VCaP (cell line): ENCODE results near the gene RNF8.
"Not testable (repeated sequence)": the region's sequence is repeated elsewhere in the genome, so short reads cannot be mapped to it uniquely, and the experiment has no call there.

ENCODE experiments used
- H3K27ac ChIP-seq: fragments of 450-650 bp; 2 replicates; pipeline ENCODE4 v1.5.1; 2017
- TF ChIP-seq, protein P1 (sequence below): fragments of 450-650 bp; conservative IDR thresholded peaks from 2 replicates; pipeline ENCODE4 v1.5.1; 2017; ENCODE audit warnings: mild to moderate bottlenecking, moderate library complexity

RNF8 gene

DNA sequence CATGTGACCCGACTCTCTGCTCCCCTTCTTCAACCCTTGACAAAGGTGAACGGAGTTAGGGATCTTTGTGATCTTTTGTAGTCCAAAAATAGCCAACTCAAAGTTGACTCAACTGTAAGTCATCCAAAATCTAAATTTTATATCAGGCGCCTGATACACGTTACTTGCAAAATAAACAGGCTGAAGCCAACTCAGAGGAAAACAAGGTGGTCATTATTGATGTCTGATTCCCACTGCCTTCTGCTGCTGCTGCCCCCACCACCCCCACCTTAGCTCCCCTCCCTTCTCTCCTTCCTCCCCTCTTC is 13.2 kb upstream of the RNF8 start:
- TF ChIP-seq, protein P1, sequence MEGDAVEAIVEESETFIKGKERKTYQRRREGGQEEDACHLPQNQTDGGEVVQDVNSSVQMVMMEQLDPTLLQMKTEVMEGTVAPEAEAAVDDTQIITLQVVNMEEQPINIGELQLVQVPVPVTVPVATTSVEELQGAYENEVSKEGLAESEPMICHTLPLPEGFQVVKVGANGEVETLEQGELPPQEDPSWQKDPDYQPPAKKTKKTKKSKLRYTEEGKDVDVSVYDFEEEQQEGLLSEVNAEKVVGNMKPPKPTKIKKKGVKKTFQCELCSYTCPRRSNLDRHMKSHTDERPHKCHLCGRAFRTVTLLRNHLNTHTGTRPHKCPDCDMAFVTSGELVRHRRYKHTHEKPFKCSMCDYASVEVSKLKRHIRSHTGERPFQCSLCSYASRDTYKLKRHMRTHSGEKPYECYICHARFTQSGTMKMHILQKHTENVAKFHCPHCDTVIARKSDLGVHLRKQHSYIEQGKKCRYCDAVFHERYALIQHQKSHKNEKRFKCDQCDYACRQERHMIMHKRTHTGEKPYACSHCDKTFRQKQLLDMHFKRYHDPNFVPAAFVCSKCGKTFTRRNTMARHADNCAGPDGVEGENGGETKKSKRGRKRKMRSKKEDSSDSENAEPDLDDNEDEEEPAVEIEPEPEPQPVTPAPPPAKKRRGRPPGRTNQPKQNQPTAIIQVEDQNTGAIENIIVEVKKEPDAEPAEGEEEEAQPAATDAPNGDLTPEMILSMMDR, result no peak
- no peak overlapping the region for H3K27ac ChIP-seq

DNA sequence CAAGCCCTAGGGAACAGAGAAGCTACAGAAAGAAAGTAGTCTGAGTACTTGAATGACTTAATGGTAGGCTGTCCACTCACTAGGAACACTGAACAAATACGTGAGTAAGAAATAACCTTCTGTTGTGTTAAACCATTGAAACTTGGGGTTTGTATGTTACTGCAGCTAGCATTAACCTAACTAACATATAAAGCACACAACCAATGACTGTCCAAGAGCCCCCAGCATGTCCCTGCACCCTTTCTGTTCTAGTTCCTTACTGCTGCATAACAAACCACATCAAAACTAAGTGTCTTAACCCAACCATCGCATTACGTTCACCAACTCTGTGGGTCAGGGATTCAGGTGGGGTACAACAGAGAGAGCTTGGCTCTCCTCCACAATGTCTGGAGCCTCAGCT is 10.5 kb upstream of the RNF8 start:
- TF ChIP-seq, protein P1, result no peak
- H3K27ac ChIP-seq, result no peak overlapping the region

DNA sequence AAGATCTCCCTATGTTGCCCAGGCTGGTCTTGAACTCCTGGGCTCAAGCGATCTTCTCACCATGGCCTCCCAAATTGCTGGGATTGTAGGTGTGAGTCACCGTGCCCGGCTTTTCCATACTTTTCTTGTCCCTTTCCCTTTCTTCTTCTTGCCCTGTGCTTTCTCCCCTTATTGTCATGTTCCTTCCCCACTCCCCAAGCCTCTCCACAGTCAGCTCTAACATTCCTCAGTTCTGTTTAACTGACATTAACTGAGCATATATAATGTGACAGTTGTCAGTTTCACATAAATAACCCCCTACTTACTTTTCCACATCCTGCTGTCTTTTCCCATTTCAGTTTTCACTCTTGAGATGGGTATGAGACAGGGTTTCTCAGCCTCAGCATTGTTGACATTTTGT is 9.5 kb upstream of the RNF8 start:
- no peak overlapping the region for H3K27ac ChIP-seq
- TF ChIP-seq, protein P1, result no peak

DNA sequence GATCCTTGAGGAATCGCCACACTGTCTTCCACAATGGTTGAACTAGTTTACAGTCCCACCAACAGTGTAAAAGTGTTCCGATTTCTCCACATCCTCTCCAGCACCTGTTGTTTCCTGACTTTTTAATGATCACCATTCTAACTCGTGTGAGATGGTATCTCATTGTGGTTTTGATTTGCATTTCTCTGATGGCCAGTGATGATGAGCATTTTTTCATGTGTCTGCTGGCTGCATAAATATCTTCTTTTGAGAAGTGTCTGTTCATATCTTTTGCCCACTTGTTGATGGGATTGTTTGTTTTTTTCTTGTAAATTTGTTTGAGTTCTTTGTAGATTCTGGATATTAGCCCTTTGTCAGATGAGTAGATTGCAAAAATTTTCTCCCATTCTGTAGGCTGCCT is 8.0 kb upstream of the RNF8 start:
- H3K27ac ChIP-seq, result not testable (repeated sequence)

DNA sequence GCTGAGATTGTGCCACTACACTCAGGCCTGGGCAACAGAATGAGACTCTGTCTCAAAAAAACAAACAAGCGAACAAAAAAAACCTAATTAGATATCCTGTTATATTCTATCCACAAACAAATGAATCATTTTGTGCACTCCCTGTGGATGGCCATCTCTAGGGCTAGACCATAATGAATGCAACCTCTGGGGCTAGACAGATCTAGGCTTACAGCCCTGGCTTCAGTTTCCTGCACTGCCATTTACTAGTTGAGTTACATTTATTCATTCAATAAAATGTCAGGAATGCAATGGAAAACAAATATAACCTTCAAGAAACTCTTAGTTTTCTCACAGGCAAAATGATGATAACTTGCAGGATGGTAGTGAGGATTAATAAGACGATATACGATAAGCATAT is 6.6 kb upstream of the RNF8 start:
- TF ChIP-seq, protein P1, result no peak
- H3K27ac ChIP-seq, result no peak overlapping the region

DNA sequence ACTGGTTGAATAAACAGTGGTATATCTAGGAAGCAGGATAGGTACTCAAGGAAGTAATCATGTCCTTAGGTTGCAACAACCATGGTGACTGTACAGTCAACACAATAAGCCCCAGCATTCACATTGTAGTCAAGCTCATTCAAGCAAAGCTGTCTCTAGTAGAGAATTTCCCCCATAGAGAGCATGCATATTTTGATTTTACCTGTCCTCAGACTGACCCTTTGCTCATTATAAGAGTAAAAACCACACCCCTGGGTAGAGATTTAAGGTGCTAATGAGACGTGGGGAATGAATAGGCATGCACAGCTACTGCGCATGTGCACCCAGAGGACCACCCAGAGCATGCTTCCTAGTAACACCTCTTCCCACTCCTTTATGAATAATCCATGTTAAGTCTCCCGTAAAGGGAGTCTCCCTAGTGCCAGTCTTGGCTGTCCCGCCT is 6.1 kb upstream of the RNF8 start:
- TF ChIP-seq, protein P1, result no peak
- H3K27ac ChIP-seq, result no peak overlapping the region

DNA sequence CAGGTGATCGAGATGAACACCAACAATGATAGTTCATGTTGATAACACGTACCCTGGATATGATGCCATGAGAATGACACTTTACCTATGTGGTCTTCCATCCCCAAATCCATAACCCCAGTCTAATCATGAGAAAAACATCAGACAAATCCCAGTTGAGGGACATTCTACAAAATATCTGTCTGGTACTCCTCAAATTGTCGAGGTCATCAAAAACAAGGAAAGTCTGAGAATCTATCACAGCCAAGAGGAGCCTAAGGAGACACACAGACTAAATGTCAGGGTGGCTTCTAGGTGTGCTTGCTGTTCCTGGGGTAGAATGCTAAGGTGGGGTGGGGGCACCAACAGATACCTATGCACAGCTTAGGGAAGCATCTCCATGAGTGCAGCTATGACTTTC is 2.8 kb upstream of the RNF8 start:
- H3K27ac ChIP-seq, result no peak overlapping the region
- TF ChIP-seq, protein P1, result no peak

DNA sequence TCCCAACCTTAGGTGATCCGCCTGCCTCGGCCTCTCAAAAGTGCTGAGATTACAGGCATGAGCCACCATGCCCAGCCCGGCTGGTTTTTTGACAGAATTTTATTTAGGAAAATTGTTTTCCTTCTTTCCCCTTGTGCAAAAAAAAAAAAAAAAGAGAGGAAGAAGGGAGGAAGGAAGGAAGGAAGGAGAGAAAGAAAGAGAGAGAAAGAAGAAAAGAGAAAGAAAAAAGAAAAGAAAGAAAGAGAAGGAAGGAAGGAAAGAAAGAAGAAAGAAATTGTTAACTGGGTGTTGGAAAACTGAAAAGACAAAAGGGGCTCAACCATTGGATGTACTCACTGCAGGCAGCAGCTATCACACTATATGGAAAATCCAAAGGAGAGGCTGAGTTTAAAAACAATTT is 1.4 kb upstream of the RNF8 start:
- TF ChIP-seq, protein P1, result no peak
- no peak overlapping the region for H3K27ac ChIP-seq
